HUDEP-2 (cell line): Measurements from ENCODE around the gene FUT3.

Experiments
- DNase-seq, 76 experiments: peaks; one replicate each; lab custom pipeline; 2025; ENCODE audit not compliant: unreplicated experiment in 76 of 76; lab: John Stamatoyannopoulos, UW

The FUT3 gene

GRCh38 chr19:5804516-5805461 lies 46.5 kb downstream of the FUT3 start, which contains the start of gene NRTN:
NRTN (plus strand) TSS chr19:5805067; CDS start chr19:5824166, 19,099 bp downstream.
- DNase-seq = peak in 39 of 76 experiments; percentile 16 to 66 (median 39)

- DNase-seq = peak in 75 of 76 experiments; percentile 62 to 99 (median 95)
Observed at GRCh38 chr19:5803752-5804515, 47.3 kb downstream of the FUT3 start.

- DNase-seq = peak in 1 of 76 experiments; percentile 46
Observed at GRCh38 chr19:5803441-5803751, 47.9 kb downstream of the FUT3 start.

- DNase-seq = peak in 62 of 76 experiments; percentile 26 to 91 (median 63)
Observed at GRCh38 chr19:5801796-5802619, 49.2 kb downstream of the FUT3 start.

GRCh38 chr19:5800361-5801270 lies 50.6 kb downstream of the FUT3 start:
- peak in 21 of 76 experiments; percentile 9 to 50 (median 24) for DNase-seq

GRCh38 chr19:5799247-5800241 lies 51.7 kb downstream of the FUT3 start:
- peak; percentile 87 to 100 (median 98) for DNase-seq

- DNase-seq = no peak
Observed at GRCh38 chr19:5798244-5798643, 53.0 kb downstream of the FUT3 start.

GRCh38 chr19:5795382-5795919 lies 55.8 kb downstream of the FUT3 start:
- no peak for DNase-seq

- DNase-seq = no peak
Observed at GRCh38 chr19:5793188-5793587, 58.1 kb downstream of the FUT3 start.
